AML-193 (cell line): ENCODE measurements around the gene ITPRIP.

Experiments
- DNase-seq, 2 experiments: peaks; one replicate each; lab custom pipeline; 2025; lab: John Stamatoyannopoulos, UW

The ITPRIP gene

DNA sequence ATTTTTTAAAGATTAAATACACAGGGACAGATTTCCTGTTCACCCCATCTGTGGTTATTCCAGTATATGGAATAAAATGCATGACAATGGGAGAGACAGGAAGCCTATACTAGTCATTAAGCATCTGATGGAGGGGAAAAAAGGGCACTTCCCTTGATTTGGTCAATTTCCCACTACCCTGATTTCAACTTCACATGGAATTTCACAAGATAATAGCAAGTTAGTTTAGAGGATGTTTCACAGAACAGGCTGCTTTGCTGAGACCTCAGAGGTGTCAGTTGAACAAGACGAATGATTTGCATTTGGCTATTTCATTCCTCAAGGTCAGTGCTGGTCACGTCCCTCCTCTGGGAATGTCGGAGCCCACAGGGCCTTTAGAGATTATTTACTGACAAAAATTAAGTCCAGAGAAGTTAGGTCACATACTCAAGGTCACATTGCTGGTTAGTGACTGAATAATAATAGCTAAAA, 4.7 kb upstream of the ITPRIP start:
- DNase-seq, result no peak

DNA sequence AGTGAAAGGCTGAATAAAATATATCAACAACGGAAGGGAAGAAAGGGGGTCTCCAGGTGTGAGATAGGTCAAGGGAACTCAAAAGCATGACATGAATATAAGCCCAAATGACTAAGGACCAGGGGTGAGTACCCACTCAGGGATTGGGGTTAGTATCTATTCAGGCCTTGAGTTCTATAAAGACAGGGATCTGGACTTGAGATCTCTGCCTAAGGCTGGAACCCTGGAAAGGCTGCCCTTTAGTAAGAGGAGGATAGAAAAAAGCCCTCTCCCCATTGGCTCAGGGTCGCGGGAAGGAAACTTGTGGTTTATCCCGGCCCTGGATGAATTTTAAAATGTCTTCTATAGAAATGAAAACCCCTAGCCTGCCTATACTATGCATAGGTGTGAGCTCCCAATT, 2.4 kb upstream of the ITPRIP start:
- DNase-seq, result no peak

DNA sequence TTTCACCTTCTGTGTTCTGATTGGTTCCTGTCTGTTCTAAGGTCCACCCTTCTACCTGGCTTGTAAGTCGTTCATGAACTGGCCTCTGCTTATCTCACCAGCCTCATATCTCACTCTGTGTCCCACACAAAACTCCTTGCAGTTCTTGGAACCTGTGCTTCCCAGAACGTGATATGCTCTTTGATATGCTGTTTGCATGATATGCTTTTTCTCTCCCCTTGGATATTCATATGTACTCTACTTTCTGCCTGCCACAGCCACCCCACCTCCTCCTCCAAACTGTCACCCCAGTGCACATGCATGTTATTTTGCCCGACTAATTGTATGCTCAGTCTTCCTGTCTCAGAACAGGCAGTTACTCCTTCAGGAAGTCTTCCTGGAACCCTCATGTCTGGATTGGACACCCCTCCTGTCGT, 1.9 kb upstream of the ITPRIP start:
- no peak for DNase-seq

DNA sequence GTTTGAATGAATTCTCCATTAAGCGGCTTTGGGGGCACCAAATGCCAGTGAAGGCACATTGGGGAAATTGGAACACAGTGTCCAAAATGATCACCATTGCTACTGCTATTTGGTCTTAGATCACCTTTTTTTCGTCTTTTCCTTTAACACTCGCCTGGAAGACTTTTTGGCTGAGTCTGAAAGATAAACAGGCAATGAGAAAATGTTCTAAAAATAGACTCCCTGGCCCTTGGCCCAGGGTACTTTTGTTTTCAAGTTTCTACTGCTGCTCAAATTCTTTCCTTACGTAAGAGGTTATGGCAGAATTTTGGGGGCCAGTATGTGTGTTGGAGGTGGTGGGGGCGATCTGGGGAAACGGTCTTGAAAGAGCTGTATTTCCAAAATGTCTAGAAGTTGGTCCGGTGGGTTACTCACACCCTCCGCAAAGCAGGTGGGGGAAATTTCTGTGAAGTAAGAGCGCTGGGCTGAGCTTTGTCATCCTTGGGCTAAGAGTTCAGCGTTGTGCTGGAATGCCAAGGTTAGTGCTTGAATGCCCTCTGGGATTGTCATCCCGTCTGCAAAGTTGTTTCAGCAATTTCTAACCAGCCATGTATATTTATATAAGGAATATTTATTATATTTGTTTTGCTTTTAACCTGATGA, 1.3 kb upstream of the ITPRIP start:
- DNase-seq, result no peak

DNA sequence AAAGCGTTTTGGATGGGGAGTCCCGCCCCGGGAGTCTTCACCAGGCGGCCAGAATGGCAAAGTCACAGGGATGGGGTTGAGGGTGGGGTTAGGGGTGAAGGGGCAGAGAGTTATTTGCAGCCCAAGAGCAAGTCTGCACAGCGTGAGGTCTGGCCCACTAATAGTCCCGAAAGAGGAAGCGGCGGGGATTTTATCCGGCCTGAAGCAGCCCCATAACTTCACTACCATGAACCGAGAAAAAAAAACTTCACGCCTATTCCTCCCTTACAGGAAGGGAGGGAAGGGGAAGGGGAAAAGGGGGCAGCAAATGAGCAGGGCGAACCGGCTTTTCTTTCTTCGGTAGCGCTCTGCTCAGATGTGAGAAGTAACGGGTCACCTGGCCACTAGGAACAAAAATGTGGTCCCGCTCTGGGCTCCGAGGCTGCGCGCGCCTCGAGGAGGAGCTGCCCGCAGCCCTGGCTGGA, 712 bp downstream of the ITPRIP start:
- peak; percentile 51 to 55 for DNase-seq

DNA sequence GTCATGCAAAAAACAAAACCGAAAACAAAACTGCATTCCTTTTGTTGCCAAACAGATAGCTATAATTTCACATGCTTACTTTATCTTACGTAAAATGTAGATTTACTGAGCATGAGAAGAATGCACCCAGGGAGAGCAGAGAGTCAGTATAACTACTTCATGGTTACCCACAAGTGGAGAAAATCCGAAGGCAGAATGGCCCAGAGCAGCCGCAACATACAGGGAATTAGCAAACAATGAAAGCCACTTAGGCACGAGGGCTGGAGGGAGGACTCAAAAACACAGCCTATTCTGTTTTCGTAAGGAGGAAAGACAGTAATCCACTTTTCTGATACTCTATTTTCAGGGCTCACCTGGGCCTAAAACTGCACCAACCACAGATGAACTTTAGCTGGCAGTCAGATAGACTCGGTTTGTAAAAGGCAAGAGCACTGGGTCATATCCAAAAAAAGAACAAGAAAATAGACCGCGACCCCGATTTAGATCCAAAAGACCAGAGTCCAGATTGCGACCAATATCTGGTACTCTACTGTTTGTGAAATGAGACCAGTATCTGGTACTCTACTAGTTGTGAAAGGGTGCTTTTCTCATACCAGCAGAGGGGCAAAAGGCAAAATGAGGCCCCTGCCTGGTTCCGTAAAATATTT, 1.3 kb downstream of the ITPRIP start:
- DNase-seq, result no peak

DNA sequence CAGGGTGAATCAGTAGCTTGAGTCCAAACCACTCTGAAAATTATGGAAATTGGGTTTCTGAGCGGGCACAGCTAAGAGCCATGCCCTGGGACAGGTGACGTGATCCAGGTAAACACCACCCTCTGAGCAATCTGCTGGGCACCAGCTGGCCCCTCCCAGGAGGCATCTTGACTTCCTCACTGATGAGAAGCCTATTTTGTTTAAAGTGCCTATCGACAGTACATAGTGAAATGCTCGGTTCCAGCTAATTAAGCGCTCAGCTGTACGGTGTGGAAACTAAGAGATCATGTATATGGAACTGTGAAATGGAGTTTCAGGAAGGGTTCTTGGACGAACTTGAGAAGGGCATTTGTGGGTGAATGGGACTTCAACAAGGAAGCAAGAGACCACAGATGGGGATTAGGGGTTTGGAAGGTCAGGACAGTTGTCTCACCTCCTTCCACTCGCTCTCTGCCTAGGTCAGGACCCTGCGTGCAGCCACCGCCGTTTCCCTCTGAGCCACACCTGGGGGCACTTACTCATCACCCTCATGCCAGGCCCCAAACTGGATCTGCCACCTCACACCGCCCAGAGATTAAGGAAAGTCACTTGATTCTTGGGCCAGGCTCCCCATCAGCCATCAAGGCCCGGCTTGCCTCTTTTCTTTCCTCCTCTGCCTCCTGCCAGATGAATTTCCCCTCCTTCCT, 3.2 kb downstream of the ITPRIP start:
- no peak for DNase-seq

DNA sequence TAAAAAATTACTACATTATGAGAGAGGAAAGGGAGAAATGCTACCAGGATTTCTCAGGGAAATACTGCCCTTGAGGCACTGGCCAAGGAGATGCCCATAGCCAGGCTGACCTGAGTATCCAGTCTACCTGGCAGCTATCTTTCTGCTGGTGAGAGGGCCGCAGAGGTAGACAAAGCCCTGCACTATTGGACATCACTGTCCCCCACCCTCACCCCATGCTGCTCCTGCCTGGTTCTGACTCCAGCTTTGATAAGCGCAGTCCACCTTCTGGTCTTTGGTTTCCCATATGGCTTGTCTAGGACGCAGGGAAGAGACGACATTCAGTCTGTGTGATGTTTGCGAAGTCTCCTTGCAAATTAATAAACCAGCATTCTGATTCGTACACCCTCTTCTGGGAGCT, 3.7 kb downstream of the ITPRIP start:
- no peak for DNase-seq

DNA sequence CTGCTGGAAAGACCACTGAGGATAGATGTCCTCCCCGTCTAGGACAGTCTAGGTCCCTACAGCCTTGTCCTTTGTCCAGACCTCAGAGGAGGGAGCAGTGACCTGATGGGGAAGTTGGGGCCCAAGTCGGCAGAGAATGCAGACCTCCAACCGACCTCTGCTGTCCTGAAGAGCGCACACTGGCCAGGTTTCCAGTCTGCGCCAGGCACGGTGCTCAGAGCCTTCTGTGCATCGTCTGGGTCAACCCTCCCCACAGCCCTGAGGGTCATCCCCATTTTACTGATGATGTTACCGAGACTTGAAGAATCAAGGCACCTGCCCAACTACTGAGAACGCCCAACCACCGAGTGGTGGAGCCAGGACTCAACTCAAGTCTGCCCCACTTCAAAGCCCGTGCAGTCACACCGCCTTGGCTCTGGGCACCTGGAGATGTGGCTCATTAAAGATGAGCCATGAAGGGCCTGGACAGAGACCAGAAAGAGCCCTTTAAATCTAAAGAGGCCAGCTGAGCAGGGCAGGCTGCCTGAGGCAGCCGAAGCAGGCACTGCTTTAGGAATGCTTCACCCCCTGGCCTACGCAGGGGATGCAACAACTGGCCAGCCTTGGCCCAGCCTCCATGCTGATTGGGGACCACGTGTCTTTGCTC, 4.4 kb downstream of the ITPRIP start:
- DNase-seq, result no peak

DNA sequence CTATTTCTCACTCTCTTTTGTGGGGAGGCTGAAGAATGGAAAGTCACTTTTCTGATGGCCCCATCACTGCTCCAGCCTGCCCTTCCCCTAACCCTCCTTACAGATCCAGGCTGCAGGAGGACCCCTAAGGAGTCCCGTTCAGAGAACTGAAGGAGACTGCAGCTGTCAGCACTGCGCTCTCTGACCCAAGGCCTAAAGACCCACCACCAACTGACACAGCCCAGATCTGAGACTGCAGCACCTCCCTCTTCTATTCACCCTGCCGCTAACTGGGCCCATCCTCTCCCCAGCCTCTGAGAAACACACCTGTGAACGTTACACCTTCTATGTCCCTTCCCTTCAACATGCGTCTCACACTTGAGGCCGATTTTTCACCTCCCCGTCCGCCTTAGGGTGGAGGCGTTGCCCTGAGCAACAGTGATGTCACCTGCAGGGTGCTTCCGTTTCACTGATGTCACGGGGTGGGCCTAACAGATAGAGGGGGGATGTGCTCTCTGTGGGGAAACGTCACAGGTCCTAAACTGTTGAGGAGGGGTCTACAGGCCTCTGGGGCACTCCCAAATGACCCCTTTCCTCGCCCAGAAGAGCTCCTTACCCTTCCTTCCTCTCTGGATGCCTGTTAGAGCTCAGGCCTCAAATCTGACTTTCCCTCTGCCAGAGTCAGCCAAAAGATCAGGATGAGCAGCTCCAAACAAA, 5.1 kb downstream of the ITPRIP start:
- no peak for DNase-seq

DNA sequence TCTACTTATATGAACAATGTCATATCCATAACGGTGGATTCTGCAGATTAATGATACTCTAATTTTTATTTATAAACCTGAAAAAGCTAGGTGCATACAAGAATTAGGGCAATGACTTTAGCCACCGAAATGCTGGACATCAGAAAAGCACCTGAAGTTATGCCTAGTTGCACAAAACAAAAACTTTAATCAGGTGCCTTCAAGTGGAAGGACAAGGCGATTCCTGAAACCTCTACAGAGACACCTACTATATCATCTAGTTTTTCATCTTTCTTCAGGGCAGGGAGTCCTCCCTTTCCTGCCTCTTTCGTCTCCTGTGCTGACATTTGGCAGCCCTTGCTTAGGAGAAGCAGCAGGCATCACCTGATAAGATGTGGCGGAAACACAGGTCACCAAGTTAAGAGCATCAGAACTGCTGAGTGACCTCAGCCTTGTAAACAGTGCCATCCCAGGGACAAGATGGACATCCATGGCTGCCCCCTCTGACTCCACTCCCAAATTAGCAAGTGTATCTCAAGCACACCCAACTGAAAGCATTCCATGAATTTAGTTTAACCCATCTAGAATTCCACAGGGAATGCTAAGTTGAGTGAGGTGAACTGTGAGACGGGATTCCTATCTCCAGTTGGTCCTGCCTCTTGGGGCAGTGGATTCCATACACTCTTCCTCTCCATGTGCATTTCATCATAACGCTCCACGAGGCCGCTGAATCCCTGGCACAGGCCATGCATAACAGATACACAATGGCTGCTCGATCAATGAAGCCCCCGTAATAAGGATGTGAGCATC, 5.8 kb downstream of the ITPRIP start:
- no peak for DNase-seq

DNA sequence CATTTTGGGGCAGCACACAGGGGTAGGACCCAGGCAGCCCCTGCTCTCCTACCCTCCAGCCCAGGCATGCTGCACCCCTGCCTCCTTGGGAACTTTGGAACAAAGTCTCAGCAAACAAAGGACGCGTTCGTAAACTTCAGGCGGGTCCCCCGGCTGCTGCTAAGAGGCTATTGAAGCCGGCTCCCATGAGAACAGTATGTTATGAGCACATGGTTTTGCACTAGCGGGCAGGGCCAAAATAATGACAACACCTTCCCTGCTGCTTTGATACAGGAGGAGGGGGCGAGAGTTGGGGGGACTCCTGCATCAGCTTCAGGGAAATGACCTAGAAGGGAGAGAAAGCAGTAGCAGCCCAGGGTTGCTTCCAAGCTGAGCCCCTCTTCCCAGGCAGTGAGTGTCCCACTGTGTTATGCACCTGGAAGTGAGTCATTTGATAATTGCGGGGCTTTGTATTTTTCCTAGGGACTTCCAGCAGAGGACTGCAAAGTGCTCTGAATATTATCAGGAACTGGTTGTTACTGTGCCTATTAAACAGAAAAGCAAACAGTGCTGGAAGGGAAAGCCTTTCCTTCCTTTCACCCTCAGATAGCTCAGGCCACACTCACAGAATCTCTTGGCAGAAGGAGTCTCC, 6.9 kb downstream of the ITPRIP start:
- no peak for DNase-seq

DNA sequence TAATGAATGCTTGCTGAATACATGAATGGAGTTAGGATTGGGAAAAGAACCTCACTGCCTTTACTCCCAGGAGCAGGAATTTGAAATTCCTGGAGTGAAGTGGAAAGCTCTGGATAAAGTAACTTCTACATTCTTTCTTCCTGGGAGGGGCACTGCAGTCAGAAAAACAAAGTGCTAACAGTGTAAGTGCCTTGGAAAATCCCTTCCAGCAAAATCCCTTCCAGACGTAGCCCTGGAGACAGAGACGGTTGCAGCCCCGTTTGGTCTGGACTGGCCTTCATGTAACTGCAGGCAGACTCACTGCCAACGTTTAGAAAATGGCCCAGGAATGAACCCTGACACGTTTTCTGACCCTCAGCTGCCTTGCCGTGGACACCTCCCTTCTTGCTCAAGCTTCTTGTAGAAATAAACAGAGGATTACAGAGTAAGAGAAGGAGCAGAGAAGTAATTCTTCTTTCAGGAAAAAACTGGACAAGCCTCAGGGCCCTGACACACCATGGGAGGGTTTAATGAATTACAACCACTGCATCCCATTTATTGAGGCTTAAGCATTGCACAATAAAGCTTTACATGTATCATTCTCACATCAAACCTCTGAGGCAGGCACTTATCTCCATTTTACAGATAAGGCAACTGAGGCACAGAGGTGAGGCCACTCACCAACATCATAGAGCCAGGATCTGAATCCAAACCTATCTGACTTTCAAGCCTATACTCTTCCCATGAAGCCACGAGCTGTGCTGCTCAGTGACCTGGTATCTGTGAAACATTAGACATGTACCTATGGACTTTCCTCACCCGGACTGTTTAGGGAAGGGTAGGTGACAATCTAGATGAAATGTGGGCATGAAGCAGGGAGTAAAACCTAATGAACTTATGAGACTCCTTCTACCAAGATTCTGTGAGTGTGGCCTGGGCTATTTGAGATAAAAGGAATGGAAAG, 7.8 kb downstream of the ITPRIP start:
- DNase-seq, result no peak

DNA sequence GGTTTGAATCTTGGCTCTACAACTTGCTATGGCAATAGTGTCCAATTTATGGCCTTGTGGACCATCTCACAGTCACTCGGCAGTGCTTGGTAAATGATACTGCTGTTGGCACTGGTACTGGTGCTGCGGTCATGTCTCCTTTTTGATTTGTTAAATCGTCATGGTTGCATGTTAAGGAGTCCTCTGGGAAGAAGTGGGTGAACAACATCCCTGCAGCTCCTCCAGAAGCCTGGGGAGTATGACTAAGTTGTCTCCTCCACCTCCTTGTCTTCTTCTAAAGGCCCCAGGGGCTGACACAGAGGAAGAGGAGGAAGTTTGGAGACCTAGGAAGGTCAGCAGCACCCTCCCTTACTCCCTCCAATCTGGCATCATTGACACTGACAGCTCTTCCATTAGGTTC, 8.5 kb downstream of the ITPRIP start:
- no peak for DNase-seq

DNA sequence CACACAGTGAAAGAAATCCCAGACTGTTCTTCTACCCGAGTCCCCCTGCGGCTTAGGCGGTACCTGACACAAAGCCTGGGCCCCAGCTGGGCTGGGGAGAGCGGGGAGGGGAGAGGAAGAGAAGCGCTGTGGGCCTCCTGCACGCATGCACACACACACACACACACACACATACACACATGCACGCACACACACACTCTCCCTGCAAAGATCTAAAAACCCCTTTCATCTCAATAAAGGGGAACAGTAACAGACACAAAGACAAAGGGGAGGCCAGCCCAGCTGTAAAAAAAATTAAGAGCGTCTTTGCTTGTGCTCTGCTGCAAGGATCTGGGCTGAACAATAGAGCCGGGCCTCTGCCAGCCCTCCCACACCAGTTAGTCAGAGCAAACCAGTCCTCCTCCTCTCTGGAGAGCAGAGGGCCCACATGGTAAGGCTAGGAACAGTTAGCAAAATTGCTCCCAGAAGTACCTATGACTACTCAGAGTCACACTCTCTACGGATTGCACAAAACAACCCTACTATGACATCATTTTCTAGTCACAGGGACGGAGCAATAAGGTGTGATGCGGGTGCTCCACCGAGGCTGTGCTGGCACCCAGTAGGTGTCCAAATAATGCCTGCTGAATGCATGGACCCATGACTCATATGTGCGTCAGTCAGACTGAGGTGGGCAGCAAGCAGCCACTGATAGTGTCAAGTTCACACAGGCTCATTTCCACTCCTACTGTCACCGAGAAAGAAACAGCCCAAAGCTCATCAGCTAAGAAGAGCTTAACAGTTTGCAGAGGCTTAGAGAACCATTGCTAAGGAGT, 9.2 kb downstream of the ITPRIP start:
- peak; percentile 54 to 76 for DNase-seq

DNA sequence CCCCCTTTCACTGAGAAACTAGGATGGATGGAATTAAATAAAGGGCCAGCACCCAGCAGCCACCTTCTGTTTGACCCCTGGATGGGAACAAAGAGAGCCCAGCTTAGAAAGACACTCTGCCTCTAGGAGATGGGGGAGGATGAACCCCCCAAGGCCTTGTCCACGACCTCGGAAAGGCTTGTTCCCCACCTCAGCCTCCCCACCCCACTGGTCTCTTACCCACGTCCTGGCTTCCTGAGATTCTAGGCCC, 9.7 kb downstream of the ITPRIP start:
- no peak for DNase-seq

DNA sequence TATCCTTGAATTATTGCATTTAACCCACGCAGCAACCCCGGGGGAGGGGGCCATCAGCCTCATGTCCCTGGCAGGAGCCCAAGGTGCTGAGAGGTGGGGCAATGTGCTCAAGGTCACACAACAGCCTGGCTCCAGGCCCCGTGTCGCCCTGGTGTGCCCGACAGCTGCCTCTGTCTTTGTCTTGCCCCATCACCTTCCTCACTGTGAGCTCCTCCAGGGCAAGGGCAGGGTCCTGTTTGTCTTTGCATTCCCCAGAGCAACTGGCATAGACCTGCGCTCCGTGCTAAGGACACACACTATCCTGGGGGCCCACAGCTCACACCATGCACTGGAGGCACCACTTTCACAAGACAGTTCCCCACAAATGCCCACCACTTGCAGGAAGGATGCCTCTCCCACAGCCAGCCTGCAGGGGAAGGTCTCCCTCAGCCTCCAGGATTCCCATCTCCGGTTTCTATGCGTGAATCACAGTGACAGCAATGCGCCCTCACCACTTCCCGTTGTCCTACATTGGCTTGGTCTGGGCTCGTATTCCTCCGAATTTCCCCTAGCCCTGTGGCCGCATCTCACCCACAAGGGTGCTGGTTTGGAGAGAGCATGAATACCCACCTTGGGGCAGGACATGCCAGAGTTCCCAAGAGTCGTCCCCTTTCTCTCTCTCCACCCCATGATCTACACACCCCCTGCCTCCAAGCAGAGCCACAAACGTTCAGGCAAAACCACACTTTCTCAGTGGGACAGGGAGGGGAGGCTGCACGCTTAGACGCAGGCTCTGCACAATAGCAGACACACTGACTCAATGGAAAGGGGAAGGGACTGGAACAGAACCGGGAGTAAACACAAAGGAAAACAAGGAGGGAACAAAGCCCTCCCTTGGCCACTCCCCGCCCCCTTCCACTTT, 10.3 kb downstream of the ITPRIP start:
- DNase-seq, result peak in 1 of 2 experiments; percentile 25

DNA sequence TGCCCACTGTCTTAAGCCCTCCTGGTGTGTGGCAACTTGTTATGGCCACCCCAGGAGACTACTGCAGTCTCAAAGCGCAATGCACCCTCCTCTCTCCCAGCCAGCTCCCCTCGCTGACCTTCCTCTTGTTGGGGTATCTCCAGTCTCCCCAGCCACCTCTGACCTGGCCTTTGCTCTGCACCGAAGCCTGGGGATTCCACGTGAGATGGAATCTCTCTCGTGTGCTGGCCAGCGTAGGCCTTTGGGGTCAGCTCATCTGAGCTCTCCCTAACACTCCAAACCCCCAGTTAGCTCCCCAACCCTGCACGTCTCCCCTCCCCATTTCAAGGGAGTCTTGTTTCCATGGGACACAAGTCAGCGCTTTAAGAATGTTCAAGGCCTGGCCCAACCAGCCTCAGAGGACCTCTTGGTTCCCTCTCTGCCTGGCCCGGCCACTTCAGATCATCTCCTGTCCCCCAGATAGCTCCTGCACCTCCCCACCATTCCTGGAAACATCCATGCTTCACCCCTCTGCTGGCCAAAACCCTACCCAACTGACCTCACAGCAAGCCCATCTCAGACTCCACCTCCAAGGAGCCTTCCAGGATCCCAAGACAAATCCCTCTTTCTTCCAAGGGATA, 11.2 kb downstream of the ITPRIP start:
- no peak for DNase-seq
